Keratinocyte (primary cell): ENCODE measurements around the gene HRCT1. TPM values are rescaled to one million over a fixed set of nuclear protein-coding genes. Genes with fewer than 3 reads are reported as not detected.

Source experiments
- DNase-seq: peaks from one replicate; pipeline ENCODE4 v3.0.0-alpha.2; 2011; ENCODE audit warnings: low read depth, missing footprints, low spot score
- FAIRE-seq: peaks from 2 replicates; lab custom pipeline; 2011; peaks lifted over from hg19 to GRCh38; lab: Jason Lieb, UNC
- H2AFZ ChIP-seq: 2 replicates; pipeline ENCODE4 v1.6.0; 2012; ENCODE audit warnings: low read length, control low read depth, inconsistent platforms; ENCODE audit not compliant: control insufficient read depth
- H3K27ac ChIP-seq: 2 replicates; pipeline ENCODE4 v1.5.1; 2011; ENCODE audit warnings: low read length; ENCODE audit not compliant: control insufficient read depth, insufficient read depth
- H3K27me3 ChIP-seq: 3 replicates; pipeline ENCODE4 v1.6.0; 2011; ENCODE audit warnings: low read length; ENCODE audit not compliant: control insufficient read depth, insufficient read depth; ENCODE audit errors: extremely low read depth
- H3K36me3 ChIP-seq, 2 experiments: 2 replicates in 1 of 2; 3 replicates in 1 of 2; pipeline ENCODE4 v1.5.1; 2011; ENCODE audit warnings: low read length in 2 of 2, mild to moderate bottlenecking in 1 of 2; ENCODE audit not compliant: control insufficient read depth in 2 of 2, insufficient read depth in 2 of 2; ENCODE audit errors: extremely low read depth in 1 of 2
- H3K4me1 ChIP-seq: 3 replicates; pipeline ENCODE4 v1.5.1; 2011; ENCODE audit warnings: low read length; ENCODE audit not compliant: control insufficient read depth, insufficient read depth; ENCODE audit errors: extremely low read depth
- H3K4me2 ChIP-seq: 3 replicates; pipeline ENCODE4 v1.6.0; 2011; ENCODE audit warnings: low read depth, low read length; ENCODE audit not compliant: control insufficient read depth, insufficient read depth; ENCODE audit errors: extremely low read depth
- H3K4me3 ChIP-seq, 3 experiments: fragments of 200-600 bp in 1 of 3; sonication (generic) in 1 of 3; 2 replicates in 2 of 3; 3 replicates in 1 of 3; pipeline ENCODE4 v1.5.1; 2011 to 2016; ENCODE audit warnings: low read length in 3 of 3, mild to moderate bottlenecking in 3 of 3, control low read depth in 2 of 3, inconsistent platforms in 1 of 3, low read depth in 1 of 3, mixed read lengths in 1 of 3, mixed run types in 1 of 3, moderate library complexity in 1 of 3; ENCODE audit not compliant: control insufficient read depth in 2 of 3, insufficient read depth in 2 of 3; ENCODE audit errors: extremely low read depth in 1 of 3
- H3K79me2 ChIP-seq: 2 replicates; pipeline ENCODE4 v1.6.0; 2012; ENCODE audit warnings: low read length; ENCODE audit not compliant: control insufficient read depth, insufficient read depth
- H3K9ac ChIP-seq: 3 replicates; pipeline ENCODE4 v1.6.0; 2011; ENCODE audit warnings: low read length; ENCODE audit not compliant: control insufficient read depth, insufficient read depth; ENCODE audit errors: extremely low read depth
- H3K9me1 ChIP-seq: 3 replicates; pipeline ENCODE4 v1.6.0; 2011; ENCODE audit warnings: low read length; ENCODE audit not compliant: control insufficient read depth, insufficient read depth; ENCODE audit errors: extremely low read depth
- H3K9me3 ChIP-seq: 2 replicates; pipeline ENCODE4 v1.5.1; 2012; ENCODE audit warnings: low read depth, low read length; ENCODE audit not compliant: control insufficient read depth
- H4K20me1 ChIP-seq: 3 replicates; pipeline ENCODE4 v1.6.0; 2011; ENCODE audit warnings: low read length; ENCODE audit not compliant: control insufficient read depth, insufficient read depth; ENCODE audit errors: extremely low read depth
- EZH2 ChIP-seq: IDR thresholded peaks from one replicate; pipeline ENCODE4 v1.6.1; 2012; ENCODE audit warnings: inconsistent platforms, mild to moderate bottlenecking, low read length, moderate library complexity
- dilution Hi-C: fragments of 300-500 bp; cut with MboI; formaldehyde crosslinking; loops from one replicate; pipeline ENCODE4 v1.7.0; 2020; ENCODE audit warnings: low sequenced_read_pairs; ENCODE audit not compliant: extremely low pct_ligation_motif_present
- polyA plus RNA-seq, 5 experiments: library from polyadenylated mRNA; depleted of rRNA in 3 of 5; stranded (reverse) in 3 of 5; stranded (forward) in 1 of 5; unstranded in 1 of 5; fragments of >200 nt; gene quantifications; 1 replicate in 1 of 5; 2 replicates in 3 of 5; 3 replicates in 1 of 5; pipeline versions ENCODE4 v1.2.1 to v1.2.3, GENCODE V29; 2011 to 2012; ENCODE audit warnings: missing spikeins in 2 of 5, low read depth in 1 of 5, low replicate concordance in 1 of 5
- TF ChIP-seq, protein P1 (sequence below), 3 experiments: IDR thresholded peaks in 1 of 3; conservative IDR thresholded peaks in 1 of 3; optimal IDR thresholded peaks in 1 of 3; 2 replicates in 2 of 3; 3 replicates in 1 of 3; pipeline versions ENCODE3 to v1.5.1; 2011; ENCODE audit warnings: low read length in 3 of 3, mild to moderate bottlenecking in 3 of 3, moderate library complexity in 2 of 3, control low read depth in 1 of 3, inconsistent platforms in 1 of 3; ENCODE audit not compliant: insufficient read depth in 2 of 3; ENCODE audit errors: extremely low read depth in 1 of 3

Gene HRCT1
- polyA plus RNA-seq, 1 donor (not counting 4 experiments of a cell fraction or from before 2014, with no cell fraction given), result not detected

DNA sequence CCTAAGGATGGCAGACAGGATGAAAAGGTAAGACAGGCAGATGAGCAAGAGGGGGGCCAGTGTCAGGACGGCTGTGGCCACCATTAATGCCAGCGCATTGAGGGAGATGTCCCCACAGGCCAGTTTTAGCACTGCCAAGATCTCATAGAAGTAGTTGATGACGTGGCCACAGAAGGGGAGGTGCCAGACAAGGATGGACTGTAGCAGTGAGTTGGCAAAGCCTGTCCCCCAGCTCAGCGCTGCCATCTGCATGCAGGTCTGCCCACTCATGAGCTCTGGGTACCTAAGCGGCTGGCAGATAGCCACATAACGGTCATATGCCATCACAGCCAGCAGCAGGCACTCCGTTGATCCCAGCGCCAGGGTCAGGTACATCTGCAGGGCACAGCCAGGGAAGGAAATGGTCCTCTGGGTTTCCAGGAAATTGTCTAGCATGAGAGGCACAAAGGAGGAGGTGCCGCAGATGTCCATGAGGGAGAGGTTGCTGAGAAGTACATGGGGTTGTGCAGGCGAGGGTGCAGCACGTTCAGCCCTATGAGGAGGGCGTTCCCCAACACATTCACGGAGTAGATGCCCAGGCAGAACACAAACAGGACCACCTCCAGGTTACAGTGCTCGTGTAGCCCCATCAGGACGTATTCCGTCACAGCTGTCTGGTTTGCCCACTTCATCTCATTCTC is 46.6 kb upstream of the HRCT1 start:
- Histone ChIP-seq H3K27me3 (peaks cover 13% of the 10 kb centered on the region), H3K36me3 (no peaks in the 10 kb centered on the region), H3K27ac (no peak overlapping the region), H2AFZ (no peak overlapping the region), H3K9me1 (no peaks in the 10 kb centered on the region), H3K4me1 (no peaks in the 10 kb centered on the region), H3K79me2 (no peaks in the 10 kb centered on the region), H3K4me2 (no peak overlapping the region), H3K4me3 (no peak overlapping the region), H3K9ac (no peak overlapping the region), H4K20me1 (no peaks in the 10 kb centered on the region), H3K9me3 (no peaks in the 10 kb centered on the region)
- FAIRE-seq, result no peak
- no peak for DNase-seq
- TF ChIP-seq EZH2, result no peak
- TF ChIP-seq, protein P1, sequence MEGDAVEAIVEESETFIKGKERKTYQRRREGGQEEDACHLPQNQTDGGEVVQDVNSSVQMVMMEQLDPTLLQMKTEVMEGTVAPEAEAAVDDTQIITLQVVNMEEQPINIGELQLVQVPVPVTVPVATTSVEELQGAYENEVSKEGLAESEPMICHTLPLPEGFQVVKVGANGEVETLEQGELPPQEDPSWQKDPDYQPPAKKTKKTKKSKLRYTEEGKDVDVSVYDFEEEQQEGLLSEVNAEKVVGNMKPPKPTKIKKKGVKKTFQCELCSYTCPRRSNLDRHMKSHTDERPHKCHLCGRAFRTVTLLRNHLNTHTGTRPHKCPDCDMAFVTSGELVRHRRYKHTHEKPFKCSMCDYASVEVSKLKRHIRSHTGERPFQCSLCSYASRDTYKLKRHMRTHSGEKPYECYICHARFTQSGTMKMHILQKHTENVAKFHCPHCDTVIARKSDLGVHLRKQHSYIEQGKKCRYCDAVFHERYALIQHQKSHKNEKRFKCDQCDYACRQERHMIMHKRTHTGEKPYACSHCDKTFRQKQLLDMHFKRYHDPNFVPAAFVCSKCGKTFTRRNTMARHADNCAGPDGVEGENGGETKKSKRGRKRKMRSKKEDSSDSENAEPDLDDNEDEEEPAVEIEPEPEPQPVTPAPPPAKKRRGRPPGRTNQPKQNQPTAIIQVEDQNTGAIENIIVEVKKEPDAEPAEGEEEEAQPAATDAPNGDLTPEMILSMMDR (optimal IDR thresholded peaks at IDR 0.05 in 1 of 3, IDR thresholded peaks at IDR 0.05 in 1 of 3, conservative IDR thresholded peaks at IDR 0.05 in 1 of 3; ENCODE audit: extremely low read depth in 1 of 3, insufficient read depth in 2 of 3, low read length in 3 of 3), result peak in 1 of 3 experiments; percentile 23
- dilution Hi-C loops, result no loop called here

DNA sequence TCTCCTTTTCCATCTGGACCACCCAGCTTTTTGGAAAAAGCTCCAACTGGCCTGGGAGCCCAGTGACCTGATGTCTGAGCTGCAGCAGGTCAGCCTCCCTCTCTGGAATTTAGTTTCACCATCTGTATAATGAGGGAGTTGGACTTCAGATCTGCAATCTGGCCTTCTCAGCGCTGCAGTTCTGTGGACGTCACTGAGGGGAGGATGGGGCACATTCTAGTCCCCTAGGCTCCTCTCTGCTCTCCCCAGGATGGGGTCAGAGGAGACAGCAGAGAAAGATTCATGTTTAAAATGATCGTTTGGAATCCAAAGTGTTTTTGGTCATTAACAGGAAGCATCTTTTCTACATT is 46.0 kb upstream of the HRCT1 start:
- H3K27ac ChIP-seq, result no peak overlapping the region
- H3K36me3 ChIP-seq, result no peaks in the 10 kb centered on the region
- no peak overlapping the region for H3K9ac ChIP-seq
- no peak overlapping the region for H2AFZ ChIP-seq
- H3K79me2 ChIP-seq, result no peaks in the 10 kb centered on the region
- no peaks in the 10 kb centered on the region for H4K20me1 ChIP-seq
- dilution Hi-C loops, result no loop called here
- H3K9me3 ChIP-seq, result no peaks in the 10 kb centered on the region
- H3K9me1 ChIP-seq, result no peaks in the 10 kb centered on the region
- DNase-seq (no peak), FAIRE-seq (no peak)
- peaks cover 13% of the 10 kb centered on the region for H3K27me3 ChIP-seq
- H3K4me2 ChIP-seq, result no peak overlapping the region
- H3K4me1 ChIP-seq, result no peaks in the 10 kb centered on the region
- no peak for TF ChIP-seq EZH2
- TF ChIP-seq, protein P1 (optimal IDR thresholded peaks at IDR 0.05 in 1 of 3, IDR thresholded peaks at IDR 0.05 in 1 of 3, conservative IDR thresholded peaks at IDR 0.05 in 1 of 3; ENCODE audit: extremely low read depth in 1 of 3, insufficient read depth in 2 of 3, low read length in 3 of 3), result no peak
- H3K4me3 ChIP-seq, result no peak overlapping the region
